Ishikawa (cell line): Measurements from ENCODE around the gene CGB7.

ENCODE experiments used
- CREB1 ChIP-seq: IDR thresholded peaks from 2 replicates; pipeline ENCODE4 v1.6.1; 2012; ENCODE audit warnings: low read depth
- EGR1 ChIP-seq: IDR thresholded peaks from 2 replicates; pipeline ENCODE4 v1.6.1; 2012
- EP300 ChIP-seq: IDR thresholded peaks from 2 replicates; pipeline ENCODE4 v1.6.1; 2012; ENCODE audit warnings: borderline replicate concordance
- FOXM1 ChIP-seq: IDR thresholded peaks from 2 replicates; pipeline ENCODE4 v1.6.1; 2012; ENCODE audit warnings: low read depth, borderline replicate concordance
- NFIC ChIP-seq: IDR thresholded peaks from 2 replicates; pipeline ENCODE4 v1.6.1; 2012
- TCF12 ChIP-seq: IDR thresholded peaks from 2 replicates; pipeline ENCODE4 v1.6.1; 2012; ENCODE audit warnings: low read depth
- TEAD4 ChIP-seq: IDR thresholded peaks from 2 replicates; pipeline ENCODE4 v1.6.1; 2012
- YY1 ChIP-seq: IDR thresholded peaks from 2 replicates; pipeline ENCODE4 v1.6.1; 2012; ENCODE audit warnings: low read depth

DNA sequence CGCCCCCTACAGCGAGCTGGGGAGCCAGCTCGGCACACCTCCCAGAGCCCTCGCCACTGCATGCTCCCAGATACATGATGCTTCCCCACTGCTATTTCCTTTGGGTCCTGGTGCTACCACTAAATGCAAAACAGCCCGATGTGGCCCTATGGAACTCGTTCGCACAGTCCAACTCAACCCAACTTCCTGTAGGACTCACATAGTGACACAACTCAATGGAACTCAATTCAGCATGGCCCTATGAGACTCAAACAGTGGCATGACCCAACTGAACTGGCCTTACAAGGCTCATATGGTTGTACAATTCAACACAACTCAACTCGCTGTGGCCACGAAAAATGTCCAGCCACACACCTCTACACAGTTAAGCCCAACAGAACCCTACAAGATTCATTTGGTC is 11.5 kb upstream of the CGB7 start:
- TF ChIP-seq EGR1 (no peak), EP300 (no peak), CREB1 (no peak), FOXM1 (no peak), NFIC (no peak), YY1 (no peak), TEAD4 (no peak), TCF12 (no peak)
